ENCODE results near the gene FTO. TPM values are rescaled to one million over a fixed set of nuclear protein-coding genes. Genes with fewer than 3 reads are reported as not detected.

FTO gene
- polyA plus RNA-seq, 1 donor from 2014 or later, result 80.1 TPM

DNA sequence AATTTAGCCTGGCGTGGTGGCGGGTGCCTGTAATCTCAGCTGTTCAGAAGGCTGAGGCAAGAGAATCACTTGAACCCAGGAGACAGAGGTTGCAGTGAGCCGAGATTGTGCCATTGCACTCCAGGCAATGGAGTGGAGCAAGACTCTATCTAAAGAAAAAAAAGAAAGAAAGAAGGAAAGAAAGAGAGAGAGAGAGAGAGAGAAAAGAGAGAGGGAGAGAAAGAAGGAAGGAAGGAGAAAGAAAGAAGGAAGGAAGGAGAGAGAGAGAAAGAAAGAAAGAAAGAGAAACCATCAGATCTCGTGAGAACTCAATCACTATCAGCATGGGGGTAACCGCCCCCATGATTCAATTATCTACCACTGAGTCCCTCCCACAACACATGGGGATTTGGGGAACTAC lies 293.0 kb downstream of the FTO start:
- no peaks in the 10 kb centered on the region for H3K27me3 ChIP-seq (ENCODE audit: insufficient read depth, low read depth, low read length)
- H3F3A ChIP-seq (ENCODE audit: insufficient read depth, low read length, poor library complexity, severe bottlenecking), result no peaks in the 10 kb centered on the region
- H3K9ac ChIP-seq (ENCODE audit: low read length), result no peak overlapping the region
- H3K4me2 ChIP-seq (ENCODE audit: low read length), result no peak overlapping the region
- H3K36me3 ChIP-seq (ENCODE audit: insufficient read depth, low read length), result no peaks in the 10 kb centered on the region
- no peaks in the 10 kb centered on the region for H3K9me3 ChIP-seq (ENCODE audit: low read length)
- TF ChIP-seq RAD21 (conservative IDR thresholded peaks at IDR 0.05) (no peak), SMC3 (conservative IDR thresholded peaks at IDR 0.05; ENCODE audit: poor library complexity) (no peak), EP300 (conservative IDR thresholded peaks at IDR 0.05; ENCODE audit: poor library complexity, severe bottlenecking) (no peak), REST (IDR thresholded peaks at IDR 0.05; ENCODE audit: borderline replicate concordance) (no peak), MXI1 (conservative IDR thresholded peaks at IDR 0.05; ENCODE audit: poor library complexity, severe bottlenecking) (no peak), EZH2 (IDR thresholded peaks at IDR 0.05; ENCODE audit: borderline replicate concordance, insufficient read depth, low read length, poor library complexity, severe bottlenecking) (no peak), POLR2AphosphoS5 (IDR thresholded peaks at IDR 0.05) (no peak), TAF1 (IDR thresholded peaks at IDR 0.05; ENCODE audit: low read depth) (no peak)
- TF ChIP-seq, protein P1, sequence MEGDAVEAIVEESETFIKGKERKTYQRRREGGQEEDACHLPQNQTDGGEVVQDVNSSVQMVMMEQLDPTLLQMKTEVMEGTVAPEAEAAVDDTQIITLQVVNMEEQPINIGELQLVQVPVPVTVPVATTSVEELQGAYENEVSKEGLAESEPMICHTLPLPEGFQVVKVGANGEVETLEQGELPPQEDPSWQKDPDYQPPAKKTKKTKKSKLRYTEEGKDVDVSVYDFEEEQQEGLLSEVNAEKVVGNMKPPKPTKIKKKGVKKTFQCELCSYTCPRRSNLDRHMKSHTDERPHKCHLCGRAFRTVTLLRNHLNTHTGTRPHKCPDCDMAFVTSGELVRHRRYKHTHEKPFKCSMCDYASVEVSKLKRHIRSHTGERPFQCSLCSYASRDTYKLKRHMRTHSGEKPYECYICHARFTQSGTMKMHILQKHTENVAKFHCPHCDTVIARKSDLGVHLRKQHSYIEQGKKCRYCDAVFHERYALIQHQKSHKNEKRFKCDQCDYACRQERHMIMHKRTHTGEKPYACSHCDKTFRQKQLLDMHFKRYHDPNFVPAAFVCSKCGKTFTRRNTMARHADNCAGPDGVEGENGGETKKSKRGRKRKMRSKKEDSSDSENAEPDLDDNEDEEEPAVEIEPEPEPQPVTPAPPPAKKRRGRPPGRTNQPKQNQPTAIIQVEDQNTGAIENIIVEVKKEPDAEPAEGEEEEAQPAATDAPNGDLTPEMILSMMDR (IDR thresholded peaks at IDR 0.05; ENCODE audit: poor library complexity, severe bottlenecking), result no peak
- no peaks in the 10 kb centered on the region for H3K79me2 ChIP-seq (replicated peaks; ENCODE audit: insufficient read depth, low read length)
- no peaks in the 10 kb centered on the region for H4K20me1 ChIP-seq (ENCODE audit: insufficient read depth)
- no peak overlapping the region for H3K27ac ChIP-seq (ENCODE audit: low read length)
- peaks cover 3% of the 10 kb centered on the region for H3K9me2 ChIP-seq (ENCODE audit: insufficient read depth, low read length)
- no peak overlapping the region for H2AFZ ChIP-seq (ENCODE audit: low read depth, low read length)
- H3K4me3 ChIP-seq (ENCODE audit: low read length), result no peak overlapping the region

GRCh38 chr16:53998024-53998810 lies 294.3 kb downstream of the FTO start:
- TF ChIP-seq EZH2 (IDR thresholded peaks at IDR 0.05; ENCODE audit: borderline replicate concordance, insufficient read depth, low read length, poor library complexity, severe bottlenecking), result no peak
- TF ChIP-seq SMC3 (conservative IDR thresholded peaks at IDR 0.05; ENCODE audit: poor library complexity), result no peak
- TF ChIP-seq REST (IDR thresholded peaks at IDR 0.05; ENCODE audit: borderline replicate concordance), result no peak
- TF ChIP-seq EP300 (conservative IDR thresholded peaks at IDR 0.05; ENCODE audit: poor library complexity, severe bottlenecking), result no peak
- no peak for TF ChIP-seq TAF1 (IDR thresholded peaks at IDR 0.05; ENCODE audit: low read depth)
- no peak for TF ChIP-seq POLR2AphosphoS5 (IDR thresholded peaks at IDR 0.05)
- no peak for TF ChIP-seq MXI1 (conservative IDR thresholded peaks at IDR 0.05; ENCODE audit: poor library complexity, severe bottlenecking)
- TF ChIP-seq RAD21 (conservative IDR thresholded peaks at IDR 0.05), result no peak
- TF ChIP-seq, protein P1 (IDR thresholded peaks at IDR 0.05; ENCODE audit: poor library complexity, severe bottlenecking), result no peak

More at GRCh38 chr16:53998024-53998810, 294.3 kb downstream of the FTO start:
- no peak overlapping the region for H3K4me2 ChIP-seq (ENCODE audit: low read length)
- H4K20me1 ChIP-seq (ENCODE audit: insufficient read depth), result no peaks in the 10 kb centered on the region
- no peak overlapping the region for H3K27ac ChIP-seq (ENCODE audit: low read length)
- H3K4me3 ChIP-seq (ENCODE audit: low read length), result no peak overlapping the region
- H3K9me2 ChIP-seq (ENCODE audit: insufficient read depth, low read length), result peaks cover 3% of the 10 kb centered on the region
- no peak overlapping the region for H2AFZ ChIP-seq (ENCODE audit: low read depth, low read length)
- no peaks in the 10 kb centered on the region for H3K79me2 ChIP-seq (replicated peaks; ENCODE audit: insufficient read depth, low read length)
- no peaks in the 10 kb centered on the region for H3K27me3 ChIP-seq (ENCODE audit: insufficient read depth, low read depth, low read length)
- H3F3A ChIP-seq (ENCODE audit: insufficient read depth, low read length, poor library complexity, severe bottlenecking), result no peaks in the 10 kb centered on the region
- no peaks in the 10 kb centered on the region for H3K9me3 ChIP-seq (ENCODE audit: low read length)
- H3K36me3 ChIP-seq (ENCODE audit: insufficient read depth, low read length), result no peaks in the 10 kb centered on the region
- H3K9ac ChIP-seq (ENCODE audit: low read length), result no peak overlapping the region

All from neural cell (in vitro differentiated cells).